ENCODE results near the gene STX19. TPM values are rescaled to one million over a fixed set of nuclear protein-coding genes. Genes with fewer than 3 reads are reported as not detected.

STX19 gene
- total RNA-seq, 4 donors from 2014 or later, result 4.9 to 23.5 (median 11.7) TPM

GRCh38 chr3:93979850-93980676 is 48.3 kb downstream of the STX19 start, which contains the start of gene ARL13B:
ARL13B (plus strand) TSS chr3:93980155; CDS start chr3:93980424, 269 bp downstream.
- DNase-seq, result peak; percentile 98
- in situ Hi-C loops (cut with MboI; ENCODE audit: low pct_ligation_motif_present in 1 of 4, low pct_unique_long_range_greater_than_20kb in 1 of 4, low sequenced_read_pairs in 3 of 4), result loop anchor here in 1 of 4 donors (10.0 kb wide), 1 partner anchor 85 kb away; the partner anchor contains the start of genes DHFR2 and NSUN3
- WGBS, 2 donors (ENCODE audit: low coverage in 1 of 2), result 0% methylated on average over 1 to 66 of the region's 66 CpGs
- intact Hi-C loops (cut with DNase I; ENCODE audit: low total_unique reads), result no loop called here
- H3K4me1 ChIP-seq, result peaks cover 0 to 16% (median 14%) of the 10 kb centered on the region in 4 donors
- no peaks in the 10 kb centered on the region for H3K36me3 ChIP-seq
- H3K4me3 ChIP-seq, result peak within 1 kb of the TSS; percentile 73 to 91 (median 82)
- TF ChIP-seq EP300 (IDR thresholded peaks at IDR 0.05; ENCODE audit: low read depth), result no peak
- peak; percentile 86 to 90 (median 88) for TF ChIP-seq POLR2AphosphoS5 (IDR thresholded peaks at IDR 0.05)
- TF ChIP-seq CTCF (IDR thresholded peaks at IDR 0.05), result no peak
- TF ChIP-seq POLR2A (IDR thresholded peaks at IDR 0.05), result peak; percentile 79
- no peaks in the 10 kb centered on the region for H3K27me3 ChIP-seq
- H3K27ac ChIP-seq, result peak within 1 kb of the TSS; percentile 90 to 96 (median 94)
- H3K9me3 ChIP-seq, result no peaks in the 10 kb centered on the region

DNA sequence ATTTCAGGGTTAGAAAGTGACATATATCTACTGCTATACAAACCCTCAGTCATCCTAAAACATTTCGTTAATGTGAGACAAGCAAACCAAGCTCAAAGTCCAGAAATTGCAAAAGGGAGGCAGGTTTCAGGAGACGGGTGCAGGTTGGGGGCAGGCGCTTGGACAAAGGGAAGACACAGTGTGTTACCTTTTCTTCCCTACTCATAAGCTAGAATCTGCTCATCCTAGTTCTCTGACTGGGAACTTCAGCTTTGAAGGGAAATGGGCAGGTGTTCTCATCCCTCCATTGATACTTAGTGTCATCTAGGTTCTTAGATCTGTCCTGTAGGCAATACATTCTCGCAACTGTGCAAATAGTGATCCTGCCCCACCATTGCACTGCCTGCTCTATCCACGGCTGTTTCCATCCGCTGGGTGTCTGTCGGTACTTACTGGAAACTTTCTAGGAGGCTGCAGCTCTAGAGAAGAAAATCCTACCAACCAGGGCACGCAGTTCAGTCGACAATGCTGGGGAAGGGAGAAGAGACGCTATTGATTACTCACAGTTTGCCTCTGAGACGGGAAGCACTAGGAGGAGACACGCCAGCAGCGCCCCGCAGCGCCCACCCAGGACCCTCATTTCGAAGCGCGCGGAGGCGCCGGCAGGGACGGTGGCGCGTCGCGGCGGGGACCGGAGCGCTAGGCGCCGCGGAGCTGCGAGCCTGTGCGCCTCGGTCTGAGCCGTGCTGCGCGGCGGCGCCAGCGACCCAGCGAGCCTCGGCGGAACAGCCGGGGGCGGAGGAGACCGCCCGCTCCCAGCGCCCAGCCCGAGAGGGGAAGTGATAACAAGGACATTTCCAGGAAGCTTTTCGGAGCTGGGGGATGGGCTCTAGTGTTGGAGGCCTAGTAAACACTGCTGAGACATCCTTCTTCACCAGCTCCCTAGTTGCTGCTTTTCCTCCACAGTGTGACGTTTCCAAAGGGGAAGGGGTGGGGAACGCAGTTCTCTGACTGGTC is 55.0 kb downstream of the STX19 start, which contains the start of gene PROS1:
Gene PROS1 (minus strand): TSS at position 766 of the 996 bp plus-strand sequence. CDS start 147 bp downstream, at position 619.
- peak; percentile 83 for DNase-seq
- Histone ChIP-seq H3K4me1 (peaks cover 0 to 17% (median 7%) of the 10 kb centered on the region in 4 donors), H3K9me3 (no peaks in the 10 kb centered on the region), H3K27me3 (no peaks in the 10 kb centered on the region), H3K4me3 (peak within 1 kb of the TSS; percentile 35 to 58 (median 48)), H3K36me3 (no peaks in the 10 kb centered on the region), H3K27ac (peak within 1 kb of the TSS; percentile 84 to 92 (median 87))
- peak; percentile 59 for TF ChIP-seq EP300 (IDR thresholded peaks at IDR 0.05; ENCODE audit: low read depth)
- TF ChIP-seq POLR2A (IDR thresholded peaks at IDR 0.05), result no peak
- peak; percentile 33 to 57 (median 37) for TF ChIP-seq POLR2AphosphoS5 (IDR thresholded peaks at IDR 0.05)
- TF ChIP-seq CTCF (IDR thresholded peaks at IDR 0.05), result peak in 1 of 5 experiments; percentile 10
- intact Hi-C loops (cut with DNase I; ENCODE audit: low total_unique reads), result no loop called here
- WGBS, 2 donors (ENCODE audit: low coverage in 1 of 2), result 1 to 4% methylated on average over 4 to 45 of the region's 53 CpGs
- in situ Hi-C loops (cut with MboI; ENCODE audit: low pct_ligation_motif_present in 1 of 4, low pct_unique_long_range_greater_than_20kb in 1 of 4, low sequenced_read_pairs in 3 of 4), result loop anchor here in 1 of 4 donors (10.0 kb wide), 1 partner anchor 91 kb away; the partner anchor contains the start of genes DHFR2 and NSUN3

GRCh38 chr3:93969997-93970396 is 58.4 kb downstream of the STX19 start:
- Histone ChIP-seq H3K9me3 (no peaks in the 10 kb centered on the region), H3K27ac (no peak overlapping the region), H3K4me1 (peaks cover 0 to 17% (median 7%) of the 10 kb centered on the region in 4 donors), H3K36me3 (no peaks in the 10 kb centered on the region), H3K27me3 (no peaks in the 10 kb centered on the region), H3K4me3 (no peak overlapping the region)
- 90 to 100% methylated on average over 1 of the region's 1 CpG for WGBS, 2 donors (ENCODE audit: low coverage in 1 of 2)
- intact Hi-C loops (cut with DNase I; ENCODE audit: low total_unique reads), result no loop called here
- in situ Hi-C loops (cut with MboI; ENCODE audit: low pct_ligation_motif_present in 1 of 4, low pct_unique_long_range_greater_than_20kb in 1 of 4, low sequenced_read_pairs in 3 of 4), result loop anchor here in 1 of 4 donors (10.0 kb wide), 1 partner anchor 95 kb away; the partner anchor contains the start of genes DHFR2 and NSUN3
- TF ChIP-seq POLR2AphosphoS5 (IDR thresholded peaks at IDR 0.05) (no peak), CTCF (IDR thresholded peaks at IDR 0.05) (no peak), POLR2A (IDR thresholded peaks at IDR 0.05) (no peak), EP300 (IDR thresholded peaks at IDR 0.05; ENCODE audit: low read depth) (no peak)
- no peak for DNase-seq

All from transverse colon (tissue), 4 donors.